HG03025 (cell line): ENCODE measurements around the gene SFMBT1.
A peak's percentile ranks its signal among the peaks of the same experiment; 100 is the strongest.

Experiments used
- ATAC-seq: cut with Tn5 transposase; IDR thresholded peaks from one replicate; pipeline ENCODE4 v1.9.1; 2021; ENCODE audit warnings: mild to moderate bottlenecking, moderate library complexity; ENCODE audit not compliant: unreplicated experiment, low FRiP score

The SFMBT1 gene

DNA sequence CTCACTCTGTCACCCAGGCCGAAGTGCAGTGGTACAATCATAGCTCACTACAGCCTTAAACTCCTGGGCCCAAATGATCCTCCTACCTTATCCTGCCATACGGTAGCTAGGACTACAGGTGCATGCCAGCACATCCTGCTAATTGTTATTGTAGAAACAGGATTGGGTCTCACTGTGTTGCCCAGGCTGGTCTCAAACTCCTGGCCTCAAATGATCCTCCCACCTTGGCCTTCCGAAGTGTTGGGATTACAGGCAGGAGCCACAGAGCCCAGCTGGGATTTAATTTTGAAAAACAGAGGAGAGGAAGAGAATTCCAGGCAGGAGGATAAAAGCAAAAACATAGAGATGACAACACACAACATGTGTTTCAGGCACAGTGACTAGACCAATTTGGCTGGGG lies 40.5 kb downstream of the SFMBT1 start:
- no peak for ATAC-seq

- no peak for ATAC-seq
Measured at GRCh38 chr3:53003320-53003719, 42.6 kb downstream of the SFMBT1 start.

GRCh38 chr3:52998771-52999513 lies 46.9 kb downstream of the SFMBT1 start:
- no peak for ATAC-seq

DNA sequence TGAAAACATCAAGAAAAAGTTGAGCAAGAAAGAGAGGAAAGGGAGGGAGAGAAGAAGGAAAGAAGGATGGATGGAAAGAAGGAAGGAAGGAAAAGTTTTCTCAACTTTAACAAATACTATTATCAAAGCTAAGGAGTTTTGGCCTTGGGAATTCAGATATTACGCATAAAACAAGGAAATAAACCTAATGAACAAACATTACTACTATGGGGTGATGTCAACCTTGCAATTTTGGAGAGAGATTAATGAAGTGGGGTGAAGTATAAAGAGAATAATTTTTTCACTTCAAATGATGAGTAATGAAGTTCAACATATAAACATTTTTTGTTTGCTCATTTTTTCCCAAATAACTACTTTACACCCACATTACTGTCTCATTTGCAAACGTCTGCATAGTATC lies 55.2 kb downstream of the SFMBT1 start:
- no peak for ATAC-seq

DNA sequence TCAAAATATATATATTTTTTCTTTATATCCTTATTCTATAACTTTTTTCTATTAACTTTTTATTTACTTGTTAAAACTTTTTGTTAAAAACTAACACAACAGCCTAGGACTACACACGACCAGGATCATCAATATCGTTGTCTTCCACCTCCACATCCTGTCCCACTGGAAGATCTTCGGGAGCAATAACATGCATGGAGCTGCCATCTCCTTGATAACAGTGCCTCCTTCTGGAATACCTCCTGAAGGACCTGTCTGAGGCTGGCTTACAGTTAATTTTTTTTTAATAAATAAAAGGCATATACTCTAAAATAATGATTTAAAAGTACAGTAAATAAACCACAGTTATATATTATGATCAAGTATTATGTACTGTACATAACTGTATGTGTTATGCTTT lies 58.9 kb downstream of the SFMBT1 start:
- ATAC-seq: no peak

DNA sequence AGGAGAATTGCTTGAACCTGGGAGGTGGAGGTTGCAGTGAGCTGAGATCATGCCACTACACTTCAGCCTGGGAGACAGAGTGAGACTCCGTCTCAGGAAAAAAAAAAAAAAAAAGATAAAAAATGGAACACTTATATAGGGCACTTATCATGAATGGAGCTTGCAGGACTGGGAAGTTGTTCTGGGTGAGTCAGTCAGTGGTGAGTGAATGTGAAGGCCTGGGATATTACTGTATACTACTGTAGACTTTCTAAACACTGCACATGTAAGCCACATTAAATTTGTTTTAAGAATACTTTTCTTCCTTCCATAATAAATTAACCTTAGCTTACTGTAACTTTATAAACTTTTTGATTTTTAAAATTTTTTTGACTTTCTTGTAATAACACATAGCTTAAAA lies 59.8 kb downstream of the SFMBT1 start:
- ATAC-seq: no peak

- ATAC-seq: peak; percentile 28
Measured at GRCh38 chr3:52983828-52984227, 62.0 kb downstream of the SFMBT1 start.

DNA sequence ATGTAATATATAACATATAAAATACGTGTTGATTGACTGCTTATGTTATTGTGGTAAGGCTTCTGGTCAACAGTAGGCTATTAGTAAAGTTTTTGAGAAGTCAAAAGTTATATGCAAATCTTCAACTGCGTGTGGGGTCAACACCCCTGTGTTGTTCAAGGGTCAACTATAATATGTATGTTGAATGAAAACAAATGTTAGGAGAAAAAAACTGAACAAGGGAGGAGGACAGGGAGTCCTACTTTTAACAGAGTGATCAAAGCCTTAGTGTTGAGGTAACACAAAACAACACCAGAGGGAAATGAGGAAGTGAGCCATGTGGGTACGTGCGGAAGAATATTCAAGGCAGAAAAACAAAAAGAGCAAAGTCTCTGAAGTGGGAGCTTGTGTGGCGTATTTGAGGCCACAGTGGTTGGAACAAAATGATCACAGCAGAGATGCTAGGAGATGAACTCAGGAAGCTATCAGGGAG lies 62.5 kb downstream of the SFMBT1 start:
- ATAC-seq: peak; percentile 82

- no peak for ATAC-seq
Measured at GRCh38 chr3:52982839-52983238, 63.0 kb downstream of the SFMBT1 start.

DNA sequence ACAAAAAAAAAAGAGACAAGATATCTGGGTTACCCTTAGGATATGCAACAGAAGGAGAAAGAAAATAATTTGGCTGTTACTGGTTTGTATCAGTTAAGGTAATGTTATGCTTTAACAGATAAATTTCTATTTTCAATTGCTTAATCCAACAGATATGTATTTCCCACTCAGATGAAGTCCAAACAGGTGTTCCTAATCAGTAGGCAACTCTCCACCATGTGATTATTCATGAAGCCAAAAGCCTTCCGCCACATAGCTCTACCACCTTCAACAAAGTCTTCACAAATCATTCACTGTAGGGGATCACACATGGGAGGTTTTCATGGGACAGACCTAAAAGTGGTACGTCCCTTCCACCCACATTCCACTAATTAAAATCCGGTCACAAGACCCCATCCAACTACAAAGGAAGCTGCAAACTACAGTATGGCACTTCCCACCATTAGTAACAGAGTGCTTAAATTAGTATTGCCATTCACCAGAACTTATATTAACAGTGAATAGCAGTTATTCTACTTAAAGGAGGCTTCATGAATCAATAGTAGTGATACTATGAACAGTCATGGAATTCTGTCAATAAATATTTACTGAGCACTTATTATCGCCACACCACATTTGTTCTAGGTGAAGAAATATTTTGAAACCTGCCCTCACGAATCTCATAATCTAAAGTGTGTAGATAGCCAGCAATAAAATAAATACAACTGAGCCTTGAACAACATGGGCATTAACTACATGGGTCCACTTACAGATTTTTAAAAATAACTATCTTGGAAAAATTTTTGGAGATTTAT lies 66.5 kb downstream of the SFMBT1 start:
- ATAC-seq: no peak

- no peak for ATAC-seq
Measured at GRCh38 chr3:52978109-52978754, 67.6 kb downstream of the SFMBT1 start.

DNA sequence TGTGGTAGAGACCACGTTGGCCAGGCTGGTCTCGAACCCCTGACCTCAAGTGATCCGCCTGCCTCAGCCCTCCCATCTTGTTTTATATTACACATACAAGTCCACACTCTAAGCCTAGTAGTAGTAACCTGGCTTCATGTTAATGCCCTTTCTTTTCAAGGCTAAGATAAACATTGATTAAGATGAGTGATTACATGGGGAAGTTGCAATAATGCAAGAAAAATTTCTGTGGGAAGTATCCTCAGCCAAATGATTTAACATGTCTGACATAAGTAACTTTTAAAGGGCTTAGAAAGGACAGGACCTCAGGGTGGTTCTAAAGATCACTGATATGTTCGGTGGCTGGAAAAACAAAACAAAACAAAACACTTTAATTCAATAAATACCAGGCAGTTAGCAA lies 72.1 kb downstream of the SFMBT1 start:
- no peak for ATAC-seq

DNA sequence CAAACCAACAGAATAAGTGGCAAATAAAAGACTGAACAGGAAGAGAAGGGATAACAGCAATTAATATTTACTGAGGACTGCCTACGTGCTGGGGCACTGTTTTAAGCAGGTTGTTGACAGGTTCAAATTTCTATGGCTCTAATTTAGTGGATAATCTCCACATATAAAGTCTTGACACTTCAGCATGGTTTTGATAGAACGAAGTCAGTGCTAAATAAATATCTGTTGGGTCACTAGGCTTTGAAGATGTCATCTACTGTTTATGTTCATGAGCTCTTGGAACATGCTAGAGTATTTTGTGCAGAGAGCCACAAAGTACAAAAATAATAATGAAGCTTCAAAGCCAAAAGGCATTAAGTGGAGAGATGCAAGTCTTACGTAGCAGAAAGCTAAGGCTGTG lies 74.0 kb downstream of the SFMBT1 start:
- ATAC-seq: no peak

- ATAC-seq: no peak
Measured at GRCh38 chr3:52967398-52967797, 78.5 kb downstream of the SFMBT1 start.

DNA sequence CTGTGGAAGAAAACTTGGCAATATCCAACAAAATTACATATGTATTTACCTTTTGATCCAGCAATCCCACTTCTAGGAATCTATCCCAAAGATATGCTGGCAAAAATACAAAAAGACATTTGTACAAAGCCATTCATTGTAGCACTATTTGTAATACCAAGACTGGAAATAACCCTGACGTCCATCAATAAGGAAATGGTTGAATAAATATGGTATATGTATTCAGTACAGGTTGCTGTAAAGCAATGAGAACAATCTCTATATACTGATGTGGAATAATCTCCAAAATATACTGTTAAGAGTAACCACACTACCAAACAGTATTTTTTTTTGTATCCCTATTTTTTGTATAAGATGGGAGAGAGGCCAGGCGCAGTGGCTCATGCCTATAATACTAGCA lies 83.7 kb downstream of the SFMBT1 start:
- no peak for ATAC-seq

GRCh38 chr3:52959773-52960172 lies 86.1 kb downstream of the SFMBT1 start:
- ATAC-seq: no peak

DNA sequence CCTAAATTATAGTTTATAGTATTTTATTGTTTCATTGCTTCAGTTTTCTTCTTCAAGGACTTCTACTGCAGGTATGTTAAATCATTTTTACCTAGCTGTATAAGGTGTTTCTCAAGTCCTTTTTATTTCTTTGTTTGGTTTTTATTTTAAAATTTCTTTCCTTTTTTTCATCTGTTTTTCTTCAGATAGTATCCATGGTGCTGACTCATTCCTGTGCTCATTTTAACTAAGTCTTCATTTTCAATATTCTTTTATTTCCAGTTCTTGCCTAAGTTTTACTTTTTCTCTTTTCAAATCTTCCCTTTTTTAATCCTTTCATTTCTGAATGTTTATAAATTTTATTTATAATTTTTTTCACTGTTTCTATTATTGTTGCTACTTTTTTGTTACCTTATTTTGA lies 106.3 kb downstream of the SFMBT1 start:
- ATAC-seq: no peak

- no peak for ATAC-seq
Measured at GRCh38 chr3:52934630-52935530, 111.0 kb downstream of the SFMBT1 start.

GRCh38 chr3:52931889-52932288 lies 114.0 kb downstream of the SFMBT1 start:
- no peak for ATAC-seq

GRCh38 chr3:52931328-52931727 lies 114.5 kb downstream of the SFMBT1 start:
- no peak for ATAC-seq
